Karpas-422 (cell line): Measurements from ENCODE around the gene PNPLA2. TPM values are rescaled to one million over a fixed set of nuclear protein-coding genes. Genes with fewer than 3 reads are reported as not detected.

Source experiments
- DNase-seq: peaks from one replicate; pipeline ENCODE4 v3.0.0-alpha.2; 2015
- H2AFZ ChIP-seq: fragments of 200-600 bp; sonication (generic); 2 replicates; pipeline ENCODE4 v1.6.1; 2014; ENCODE audit warnings: antibody characterized with exemption, low read length, mixed read lengths
- H3K27ac ChIP-seq: fragments of 200-600 bp; sonication (generic); 2 replicates; pipeline ENCODE4 v1.5.1; 2014; ENCODE audit warnings: mild to moderate bottlenecking, low read length, moderate library complexity
- H3K27me3 ChIP-seq: fragments of 200-600 bp; sonication (generic); 2 replicates; pipeline ENCODE4 v1.6.1; 2014; ENCODE audit warnings: low read length, mixed read lengths
- H3K36me3 ChIP-seq: fragments of 200-600 bp; sonication (generic); 2 replicates; pipeline ENCODE4 v1.6.1; 2014; ENCODE audit warnings: low read length, mixed read lengths; ENCODE audit not compliant: insufficient read depth
- H3K4me1 ChIP-seq: fragments of 200-600 bp; sonication (generic); 2 replicates; pipeline ENCODE4 v1.6.1; 2014; ENCODE audit warnings: mild to moderate bottlenecking, low read length, mixed read lengths
- H3K4me2 ChIP-seq: fragments of 200-600 bp; sonication (generic); 2 replicates; pipeline ENCODE4 v1.6.1; 2014; ENCODE audit warnings: low read length, low read depth, mild to moderate bottlenecking; ENCODE audit not compliant: poor library complexity, severe bottlenecking
- H3K4me3 ChIP-seq: fragments of 200-600 bp; sonication (generic); 2 replicates; pipeline ENCODE4 v1.5.1; 2014; ENCODE audit warnings: mild to moderate bottlenecking, antibody characterized with exemption, low read length, mixed read lengths
- H3K79me2 ChIP-seq: fragments of 200-600 bp; sonication (generic); 2 replicates; pipeline ENCODE4 v1.6.1; 2014; ENCODE audit warnings: mild to moderate bottlenecking, low read length, mixed read lengths
- H3K9ac ChIP-seq: fragments of 200-600 bp; sonication (generic); 2 replicates; pipeline ENCODE4 v1.6.0; 2014; ENCODE audit warnings: low read length
- H3K9me2 ChIP-seq: fragments of 200-600 bp; sonication (generic), shearing (Covaris generic); replicated peaks from 2 replicates; pipeline ENCODE4 v1.6.0; 2014; ENCODE audit warnings: mild to moderate bottlenecking, low read length, moderate library complexity; ENCODE audit not compliant: insufficient read depth
- H3K9me3 ChIP-seq: fragments of 300-700, 200-600 bp; sonication (generic); 2 replicates; pipeline ENCODE4 v1.6.1; 2014; ENCODE audit warnings: low read length, mixed read lengths
- H4K20me1 ChIP-seq: fragments of 200-600 bp; sonication (generic); 2 replicates; pipeline ENCODE4 v1.6.1; 2014; ENCODE audit warnings: mild to moderate bottlenecking, antibody characterized with exemption, low read length, low read depth; ENCODE audit not compliant: insufficient read depth
- total RNA-seq: library from RNA; depleted of rRNA; stranded (reverse); fragments of >200 nt; shearing (Covaris generic); gene quantifications from 2 replicates; pipeline ENCODE4 v1.2.3, GENCODE V29; 2014; ENCODE audit warnings: low replicate concordance

Gene PNPLA2
- total RNA-seq, 1 experiment from 2014 or later = 32.5 TPM

GRCh38 chr11:773830-774229 lies 44.9 kb upstream of the PNPLA2 start:
- no peak for DNase-seq
- Histone ChIP-seq H3K4me1 (peaks cover 20% of the 10 kb centered on the region), H3K4me3 (no peak overlapping the region), H3K9me2 (no peaks in the 10 kb centered on the region), H4K20me1 (peaks cover 44% of the 10 kb centered on the region), H3K79me2 (peaks cover 55% of the 10 kb centered on the region), H3K4me2 (no peak overlapping the region), H3K9me3 (no peaks in the 10 kb centered on the region), H3K27ac (no peak overlapping the region), H3K36me3 (peaks cover 14% of the 10 kb centered on the region), H2AFZ (no peak overlapping the region), H3K27me3 (no peaks in the 10 kb centered on the region), H3K9ac (no peak overlapping the region)

GRCh38 chr11:774873-775592 lies 43.7 kb upstream of the PNPLA2 start:
- Histone ChIP-seq H2AFZ (no peak overlapping the region), H3K9me3 (no peaks in the 10 kb centered on the region), H3K4me2 (peak overlapping the region; percentile 96), H3K27me3 (no peaks in the 10 kb centered on the region), H3K79me2 (peaks cover 64% of the 10 kb centered on the region), H4K20me1 (peaks cover 51% of the 10 kb centered on the region), H3K9me2 (no peaks in the 10 kb centered on the region), H3K36me3 (peaks cover 17% of the 10 kb centered on the region), H3K4me1 (peaks cover 30% of the 10 kb centered on the region), H3K4me3 (no peak overlapping the region), H3K27ac (no peak overlapping the region), H3K9ac (peak overlapping the region; percentile 96; the same call in 1 of the 2 replicates)
- no peak for DNase-seq

GRCh38 chr11:776263-776560 lies 42.5 kb upstream of the PNPLA2 start:
- Histone ChIP-seq H3K27ac (peak overlapping the region; percentile 70), H3K9me2 (no peaks in the 10 kb centered on the region), H3K79me2 (peaks cover 67% of the 10 kb centered on the region), H3K4me2 (peak overlapping the region; percentile 96), H3K36me3 (peaks cover 10% of the 10 kb centered on the region; the same call in 1 of the 2 replicates), H2AFZ (no peak overlapping the region), H3K9ac (peak overlapping the region; percentile 96), H3K9me3 (no peaks in the 10 kb centered on the region), H3K27me3 (no peaks in the 10 kb centered on the region), H3K4me3 (peak overlapping the region; percentile 94), H4K20me1 (peaks cover 46% of the 10 kb centered on the region), H3K4me1 (peaks cover 35% of the 10 kb centered on the region)
- DNase-seq = no peak

- Histone ChIP-seq H3K27me3 (no peaks in the 10 kb centered on the region), H3K4me3 (peak overlapping the region; percentile 94), H3K27ac (peak overlapping the region; percentile 86), H3K9ac (peak overlapping the region; percentile 96), H3K4me1 (peaks cover 35% of the 10 kb centered on the region), H2AFZ (no peak overlapping the region), H3K4me2 (peak overlapping the region; percentile 97), H3K9me2 (no peaks in the 10 kb centered on the region), H3K79me2 (peaks cover 67% of the 10 kb centered on the region), H4K20me1 (peaks cover 42% of the 10 kb centered on the region), H3K9me3 (no peaks in the 10 kb centered on the region), H3K36me3 (peaks cover 10% of the 10 kb centered on the region; the same call in 1 of the 2 replicates)
- peak; percentile 81 for DNase-seq
These were observed 42.0 kb upstream of the PNPLA2 start for GRCh38 chr11:776561-777287.

GRCh38 chr11:777288-778255 lies 41.1 kb upstream of the PNPLA2 start, which contains the start of gene GATD1:
GATD1 (minus strand) TSS chr11:777487; CDS start chr11:777462, 25 bp downstream.
- H3K9ac ChIP-seq = peak within 1 kb of the TSS; percentile 96
- 0 out of 2 replicates have a peak within 1 kb of the TSS, but pooled peaks have one; percentile 58 for H2AFZ ChIP-seq
- no peaks in the 10 kb centered on the region for H3K27me3 ChIP-seq
- peaks cover 40% of the 10 kb centered on the region for H4K20me1 ChIP-seq
- H3K27ac ChIP-seq = peak within 1 kb of the TSS; percentile 86
- no peaks in the 10 kb centered on the region for H3K9me3 ChIP-seq
- peak; percentile 97 for DNase-seq
- H3K36me3 ChIP-seq = peaks cover 10% of the 10 kb centered on the region; the same call in 1 of the 2 replicates
- H3K4me2 ChIP-seq = peak within 1 kb of the TSS; percentile 97
- no peaks in the 10 kb centered on the region for H3K9me2 ChIP-seq
- peaks cover 35% of the 10 kb centered on the region for H3K4me1 ChIP-seq
- H3K79me2 ChIP-seq = peaks cover 66% of the 10 kb centered on the region
- peak within 1 kb of the TSS; percentile 94 for H3K4me3 ChIP-seq

GRCh38 chr11:778976-779954 lies 39.4 kb upstream of the PNPLA2 start:
- peak overlapping the region; percentile 97 for H3K4me2 ChIP-seq
- H3K36me3 ChIP-seq = 0 out of 2 replicates have a peak, but pooled peaks cover 6% of the 10 kb centered on the region
- H3K27ac ChIP-seq = no peak overlapping the region
- H3K79me2 ChIP-seq = peaks cover 52% of the 10 kb centered on the region
- no peaks in the 10 kb centered on the region for H3K9me3 ChIP-seq
- no peaks in the 10 kb centered on the region for H3K27me3 ChIP-seq
- H3K4me1 ChIP-seq = peaks cover 35% of the 10 kb centered on the region
- H4K20me1 ChIP-seq = peaks cover 27% of the 10 kb centered on the region
- H3K9me2 ChIP-seq = no peaks in the 10 kb centered on the region
- H3K9ac ChIP-seq = peak overlapping the region; percentile 96; the same call in 1 of the 2 replicates
- H2AFZ ChIP-seq = no peak overlapping the region
- peak overlapping the region; percentile 94; the same call in 1 of the 2 replicates for H3K4me3 ChIP-seq
- DNase-seq = no peak

- H3K9ac ChIP-seq = no peak overlapping the region
- peaks cover 44% of the 10 kb centered on the region for H3K79me2 ChIP-seq
- H3K36me3 ChIP-seq = 0 out of 2 replicates have a peak, but pooled peaks cover 6% of the 10 kb centered on the region
- H3K27ac ChIP-seq = no peak overlapping the region
- no peak overlapping the region for H3K4me2 ChIP-seq
- H2AFZ ChIP-seq = no peak overlapping the region
- no peaks in the 10 kb centered on the region for H3K9me2 ChIP-seq
- H3K4me3 ChIP-seq = no peak overlapping the region
- no peak for DNase-seq
- peaks cover 35% of the 10 kb centered on the region for H3K4me1 ChIP-seq
- H3K27me3 ChIP-seq = no peaks in the 10 kb centered on the region
- peaks cover 23% of the 10 kb centered on the region for H4K20me1 ChIP-seq
- H3K9me3 ChIP-seq = no peaks in the 10 kb centered on the region
These were observed 38.7 kb upstream of the PNPLA2 start for GRCh38 chr11:779955-780532.
